GDM1 (cell line): ENCODE measurements around the gene ALKAL2.

Experiments
- DNase-seq: peaks from one replicate; lab custom pipeline; 2025; lab: John Stamatoyannopoulos, UW

The ALKAL2 gene

DNA sequence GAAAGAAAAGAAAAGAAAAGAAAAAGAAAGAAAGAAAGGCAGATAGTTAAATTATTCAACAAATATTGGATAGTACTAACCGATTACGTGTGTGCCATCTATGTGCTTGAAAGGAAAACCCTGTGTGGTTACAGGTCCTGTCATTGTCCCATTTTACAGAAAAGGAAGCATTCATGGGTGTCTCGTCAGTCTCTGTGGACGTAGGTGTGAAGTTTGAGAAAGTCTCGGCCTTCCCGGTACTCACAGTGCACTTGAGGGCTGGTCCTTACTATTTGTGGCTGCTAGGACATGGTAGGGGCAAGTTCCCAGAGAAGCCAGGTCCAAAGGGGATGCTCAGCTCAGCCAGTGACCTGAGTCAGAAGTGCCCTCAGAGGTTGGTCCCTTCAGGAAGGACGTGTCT lies 43.3 kb downstream of the ALKAL2 start:
- no peak for DNase-seq

DNA sequence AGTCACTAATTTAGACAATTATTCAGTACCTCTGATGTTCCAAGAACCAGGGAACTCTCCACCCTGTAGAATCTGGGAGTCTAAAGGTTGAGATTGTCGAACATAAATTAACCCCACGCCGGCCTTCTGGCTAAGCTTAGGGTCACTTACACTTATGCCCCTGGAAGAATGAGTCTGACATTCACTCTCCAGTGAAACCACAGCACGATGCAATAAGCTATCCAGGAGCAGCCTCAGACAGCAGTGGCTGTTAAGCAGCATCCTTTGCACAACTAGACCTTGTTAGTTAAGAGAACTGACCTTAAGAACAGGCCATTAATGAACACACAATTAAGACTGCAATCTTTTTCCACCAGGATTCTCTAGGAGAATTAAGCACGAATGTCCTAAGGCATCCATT lies 49.0 kb downstream of the ALKAL2 start:
- DNase-seq: no peak

DNA sequence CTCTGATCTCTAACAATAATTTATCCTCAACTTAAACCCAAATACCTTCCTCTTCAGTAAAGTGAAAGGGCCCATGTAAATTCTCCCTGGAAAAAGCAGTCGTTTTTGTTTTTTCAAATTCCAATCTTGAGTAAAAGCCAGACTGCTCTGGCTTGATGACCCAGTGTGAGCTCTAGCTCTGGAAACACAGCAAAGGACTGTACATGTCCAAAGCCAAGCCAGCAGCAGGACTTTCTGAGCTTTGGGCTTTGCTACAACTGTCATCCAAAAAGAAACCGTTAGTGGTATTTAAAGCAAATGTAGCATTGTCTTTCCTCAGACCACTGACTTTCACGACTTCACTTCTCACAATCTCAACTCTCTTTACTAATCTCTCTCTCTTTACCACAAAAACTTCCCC lies 49.5 kb downstream of the ALKAL2 start:
- no peak for DNase-seq

DNA sequence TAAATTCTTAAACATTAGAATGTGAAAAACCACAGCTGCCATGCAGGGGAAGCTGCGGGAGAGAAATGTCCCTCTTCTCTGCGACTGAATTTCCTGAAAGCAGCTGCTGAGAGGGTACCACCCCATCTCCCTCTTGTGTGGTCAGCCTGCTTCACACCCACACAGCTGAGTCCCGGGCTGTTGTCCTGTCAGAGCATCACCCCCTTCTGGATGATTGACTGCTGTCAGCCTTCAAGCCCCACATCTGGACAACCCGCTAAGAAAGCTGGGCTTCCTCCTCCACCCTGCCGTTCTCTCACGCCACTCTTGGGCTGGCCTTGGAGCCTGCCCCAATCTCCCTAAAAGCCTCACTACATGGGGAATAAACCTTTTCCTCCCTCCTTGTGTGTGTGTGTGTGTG lies 50.0 kb downstream of the ALKAL2 start:
- DNase-seq: no peak

DNA sequence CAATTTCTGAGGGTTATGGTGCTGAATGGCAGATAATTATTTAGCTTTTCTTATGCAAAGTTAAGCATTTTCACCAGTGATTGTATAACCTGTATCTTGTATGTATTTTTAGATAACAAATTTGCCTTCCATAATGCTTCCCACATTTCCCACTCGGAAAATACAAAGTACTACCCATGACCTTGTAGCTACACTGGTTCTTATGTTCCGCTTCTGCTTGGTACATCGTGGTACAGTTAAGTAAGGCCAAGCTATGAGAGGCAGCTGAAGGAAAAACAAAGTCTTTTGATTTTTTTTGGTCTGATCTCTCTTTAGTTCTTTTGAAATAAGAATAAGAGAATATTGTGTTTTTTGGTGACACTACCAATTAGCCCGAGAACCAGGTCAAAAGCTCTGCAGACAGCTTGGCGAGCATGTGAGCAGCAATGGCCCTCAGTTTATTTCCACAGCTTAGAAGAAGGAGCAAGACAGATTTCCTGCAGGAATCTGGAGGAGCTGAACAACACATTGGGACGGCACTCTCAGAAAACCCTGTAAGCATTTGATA lies 50.8 kb downstream of the ALKAL2 start:
- no peak for DNase-seq

DNA sequence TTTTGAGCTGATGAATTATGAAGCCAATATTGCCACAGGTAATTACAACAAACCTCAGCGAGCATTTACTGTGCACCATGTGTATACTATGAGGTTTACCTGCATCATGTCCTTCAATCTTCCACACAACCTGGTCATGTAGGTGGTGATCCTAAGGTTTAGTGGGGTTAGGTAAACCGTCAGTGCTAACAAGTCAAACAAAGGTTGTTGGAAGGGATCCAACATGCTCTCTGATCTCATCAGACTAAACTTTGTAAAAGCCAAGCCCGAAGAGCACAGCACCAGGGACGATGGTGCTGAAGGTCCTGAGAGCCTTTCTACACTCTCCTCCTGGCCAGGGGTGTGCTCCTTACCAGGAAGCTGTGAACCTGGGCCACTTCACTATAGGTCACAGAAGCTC lies 53.5 kb downstream of the ALKAL2 start:
- no peak for DNase-seq

DNA sequence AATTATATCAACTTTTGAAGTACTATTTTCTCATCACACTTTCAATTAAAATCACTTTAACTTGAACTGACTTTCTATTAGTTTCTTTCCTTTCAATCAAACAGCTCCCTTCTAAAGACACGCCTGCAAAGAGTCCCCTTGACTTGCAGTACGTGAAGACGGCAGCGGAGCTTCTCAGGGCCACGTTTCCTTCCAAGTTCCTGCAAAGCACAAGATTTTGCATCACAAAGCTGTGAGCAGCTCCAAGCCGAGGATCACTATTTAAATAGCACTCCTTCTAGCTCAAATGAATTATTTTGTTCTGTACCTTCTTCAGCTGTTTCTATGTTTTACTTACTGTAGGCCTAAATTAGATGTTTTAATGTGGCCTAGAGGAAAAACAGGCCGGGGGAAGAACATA lies 54.9 kb downstream of the ALKAL2 start:
- no peak for DNase-seq

DNA sequence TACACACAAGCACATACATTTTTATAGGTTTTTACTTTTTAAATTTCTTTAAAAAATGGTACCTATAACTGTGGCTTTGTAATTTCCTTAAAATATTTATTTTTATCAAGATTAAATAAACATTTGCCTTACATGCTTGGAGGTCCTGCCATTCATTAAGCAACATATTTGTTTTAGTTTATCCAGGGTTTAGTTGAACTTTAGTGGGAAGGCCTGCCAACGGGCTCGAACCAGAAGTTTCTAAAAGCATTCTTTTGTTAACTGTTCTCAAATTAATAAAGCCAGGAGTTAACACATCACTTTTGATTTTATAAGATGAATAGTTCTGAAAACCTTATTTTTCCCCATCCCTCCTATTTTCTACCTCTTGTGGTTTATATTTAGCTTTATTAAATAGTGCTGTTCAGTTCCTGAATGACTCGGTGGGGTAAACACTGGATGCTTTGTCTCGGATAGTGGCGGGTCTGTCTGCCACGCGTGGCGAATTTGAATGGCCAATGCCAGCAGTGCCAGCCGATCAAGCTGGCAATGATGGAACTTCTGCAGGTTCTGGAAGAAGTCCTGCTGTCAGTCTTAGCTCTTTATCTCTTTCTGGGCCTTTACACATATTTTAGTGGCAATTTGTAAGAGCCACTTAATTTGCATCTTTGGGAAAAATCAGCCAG lies 56.2 kb downstream of the ALKAL2 start:
- no peak for DNase-seq
